H1 (cell line): ENCODE measurements around the gene SEC24A. TPM values are rescaled to one million over a fixed set of nuclear protein-coding genes. Genes with fewer than 3 reads are reported as not detected.

Experiments
- CTCF ChIA-PET: fragments of 300-600 bp; sonication (Branson Sonifier 250); formaldehyde crosslinking; loops from one replicate; lab custom pipeline; 2021; ENCODE audit not compliant: partially characterized antibody; lab: Charles Lee
- POLR2A ChIA-PET: fragments of 300-600 bp; sonication (Branson Sonifier 250); formaldehyde crosslinking; loops from one replicate; lab custom pipeline; 2021; ENCODE audit warnings: inconsistent platforms; ENCODE audit not compliant: partially characterized antibody; lab: Charles Lee
- DNase-seq, 2 experiments: peaks; one replicate each; pipeline versions ENCODE4 v3.0.0 to v3.0.0-alpha.2; 2010 to 2022; ENCODE audit warnings: low spot score in 2 of 2, low read depth in 1 of 2, mixed read lengths in 1 of 2
- FAIRE-seq: peaks from 2 replicates; lab custom pipeline; 2011; peaks lifted over from hg19 to GRCh38; lab: Jason Lieb, UNC
- H2AFZ ChIP-seq: 2 replicates; pipeline ENCODE4 v1.8.1; 2012; ENCODE audit warnings: low read length, inconsistent platforms
- H2AK5ac ChIP-seq: 2 replicates; pipeline ENCODE4 v1.6.1; 2013; ENCODE audit warnings: low read depth, low read length
- H2BK120ac ChIP-seq: replicated peaks from 2 replicates; pipeline ENCODE3; 2013; ENCODE audit warnings: low read depth, low read length, inconsistent platforms
- H2BK12ac ChIP-seq: 2 replicates; pipeline ENCODE4 v1.6.1; 2013; ENCODE audit warnings: low read depth, low read length
- H2BK15ac ChIP-seq: 2 replicates; pipeline ENCODE4 v1.6.1; 2013; ENCODE audit warnings: low read length
- H2BK20ac ChIP-seq: 2 replicates; pipeline ENCODE4 v1.6.1; 2013; ENCODE audit warnings: low read length
- H2BK5ac ChIP-seq: 2 replicates; pipeline ENCODE4 v1.6.1; 2013; ENCODE audit warnings: low read depth, low read length
- H3K14ac ChIP-seq: 2 replicates; pipeline ENCODE4 v1.6.1; 2013; ENCODE audit warnings: inconsistent platforms; ENCODE audit not compliant: insufficient read length
- H3K18ac ChIP-seq: 2 replicates; pipeline ENCODE4 v1.6.1; 2013; ENCODE audit warnings: low read length; ENCODE audit errors: extremely low read depth
- H3K23ac ChIP-seq: 2 replicates; pipeline ENCODE4 v1.6.1; 2013; ENCODE audit warnings: inconsistent platforms; ENCODE audit not compliant: insufficient read length
- H3K23me2 ChIP-seq: 2 replicates; pipeline ENCODE4 v1.6.1; 2013; ENCODE audit warnings: low read depth, low read length
- H3K27ac ChIP-seq: 2 replicates; pipeline ENCODE4 v1.6.1; 2011; ENCODE audit warnings: low read depth, low read length, inconsistent platforms
- H3K27me3 ChIP-seq, 4 experiments: replicated peaks in 1 of 4; 1 replicate in 1 of 4; 2 replicates in 3 of 4; pipeline versions ENCODE4 v1.6.1 to v1.8.1; 2011 to 2013; ENCODE audit warnings: low read length in 3 of 4, mild to moderate bottlenecking in 3 of 4, inconsistent platforms in 2 of 4, mixed read lengths in 2 of 4, moderate library complexity in 1 of 4; ENCODE audit not compliant: control insufficient read depth in 3 of 4, insufficient read depth in 3 of 4; ENCODE audit errors: extremely low read depth in 1 of 4
- H3K36me3 ChIP-seq, 4 experiments: 2 replicates each; pipeline versions ENCODE4 v1.6.1 to v1.8.1; 2011 to 2013; ENCODE audit warnings: mild to moderate bottlenecking in 4 of 4, low read length in 3 of 4, moderate library complexity in 2 of 4, control low read depth in 1 of 4, inconsistent platforms in 1 of 4; ENCODE audit not compliant: insufficient read depth in 4 of 4, control insufficient read depth in 2 of 4
- H3K4ac ChIP-seq: replicated peaks from 2 replicates; pipeline ENCODE3; 2013; ENCODE audit warnings: low read length, low read depth, mixed read lengths, inconsistent platforms; ENCODE audit not compliant: insufficient read length
- H3K4me1 ChIP-seq, 4 experiments: replicated peaks in 1 of 4; 1 replicate in 1 of 4; 2 replicates in 3 of 4; pipeline versions ENCODE4 v1.6.1 to v1.8.1; 2011 to 2013; ENCODE audit warnings: low read length in 3 of 4, inconsistent platforms in 2 of 4, mixed read lengths in 1 of 4; ENCODE audit not compliant: insufficient read depth in 4 of 4, control insufficient read depth in 3 of 4
- H3K4me2 ChIP-seq, 2 experiments: 2 replicates each; pipeline versions ENCODE4 v1.6.1 to v1.8.1; 2011 to 2013; ENCODE audit warnings: low read depth in 2 of 2, low read length in 2 of 2, control low read depth in 1 of 2, inconsistent platforms in 1 of 2, mild to moderate bottlenecking in 1 of 2; ENCODE audit not compliant: insufficient read depth in 1 of 2
- H3K4me3 ChIP-seq, 4 experiments: fragments of 200-600, 300-600 bp in 1 of 4; sonication (generic), shearing (Covaris generic), sonication (Bioruptor Twin) in 1 of 4; 2 replicates each; pipeline versions ENCODE4 v1.5.1 to v1.8.1; 2011 to 2016; ENCODE audit warnings: low read length in 4 of 4, low read depth in 3 of 4, control low read depth in 2 of 4, inconsistent platforms in 2 of 4, mild to moderate bottlenecking in 2 of 4, mixed read lengths in 1 of 4, moderate library complexity in 1 of 4; ENCODE audit not compliant: insufficient read depth in 2 of 4; ENCODE audit errors: extremely low read depth in 1 of 4
- H3K56ac ChIP-seq: replicated peaks from 2 replicates; pipeline ENCODE3; 2013; ENCODE audit warnings: low read depth, mild to moderate bottlenecking, mixed read lengths, low read length, inconsistent platforms; ENCODE audit not compliant: insufficient read length
- H3K79me1 ChIP-seq: 2 replicates; pipeline ENCODE4 v1.6.1; 2013; ENCODE audit warnings: low read depth, low read length, control low read depth
- H3K79me2 ChIP-seq, 2 experiments: 2 replicates each; pipeline versions ENCODE4 v1.6.1 to v1.8.1; 2012 to 2013; ENCODE audit warnings: low read length in 2 of 2, mild to moderate bottlenecking in 2 of 2, inconsistent platforms in 1 of 2; ENCODE audit not compliant: insufficient read depth in 2 of 2, control insufficient read depth in 1 of 2
- H3K9ac ChIP-seq, 4 experiments: replicated peaks in 1 of 4; 1 replicate in 1 of 4; 2 replicates in 3 of 4; pipeline versions ENCODE4 v1.6.1 to v1.8.1; 2011 to 2013; ENCODE audit warnings: low read depth in 3 of 4, low read length in 3 of 4, control low read depth in 2 of 4, mild to moderate bottlenecking in 2 of 4, moderate library complexity in 2 of 4, inconsistent platforms in 1 of 4; ENCODE audit errors: extremely low read depth in 1 of 4
- H3K9me3 ChIP-seq, 2 experiments: 2 replicates each; pipeline versions ENCODE4 v1.6.1 to v1.8.1; 2012 to 2013; ENCODE audit warnings: mild to moderate bottlenecking in 2 of 2, moderate library complexity in 2 of 2, control low read depth in 1 of 2, inconsistent platforms in 1 of 2, low read depth in 1 of 2, low read length in 1 of 2, mixed read lengths in 1 of 2; ENCODE audit not compliant: insufficient read depth in 2 of 2
- H4K20me1 ChIP-seq, 2 experiments: replicated peaks in 1 of 2; 2 replicates each; pipeline versions ENCODE3 to v1.8.1; 2011 to 2013; ENCODE audit warnings: inconsistent platforms in 2 of 2, low read length in 2 of 2, mild to moderate bottlenecking in 1 of 2; ENCODE audit not compliant: insufficient read depth in 2 of 2, control insufficient read depth in 1 of 2
- H4K5ac ChIP-seq: 2 replicates; pipeline ENCODE4 v1.6.1; 2013; ENCODE audit warnings: low read length, low read depth, mixed read lengths, inconsistent platforms; ENCODE audit not compliant: insufficient read length
- H4K8ac ChIP-seq: 2 replicates; pipeline ENCODE4 v1.8.0; 2013; ENCODE audit warnings: mild to moderate bottlenecking, moderate library complexity, low read length, inconsistent platforms; ENCODE audit not compliant: insufficient read depth; ENCODE audit errors: extremely low read depth
- H4K91ac ChIP-seq: replicated peaks from 2 replicates; pipeline ENCODE3; 2013; ENCODE audit warnings: low read length, mixed read lengths, inconsistent platforms; ENCODE audit not compliant: insufficient read length
- EZH2 ChIP-seq: fragments of 200-600 bp; sonication (generic); IDR thresholded peaks from 2 replicates; pipeline ENCODE4 v1.7.1; 2012; ENCODE audit warnings: low read depth, mild to moderate bottlenecking, moderate library complexity, low read length, inconsistent platforms; ENCODE audit not compliant: severe bottlenecking
- KDM4A ChIP-seq: IDR thresholded peaks from one replicate; pipeline ENCODE4 v1.7.1; 2012; ENCODE audit warnings: low read depth, mild to moderate bottlenecking, moderate library complexity, low read length, inconsistent platforms; ENCODE audit not compliant: severe bottlenecking
- RBBP5 ChIP-seq: IDR thresholded peaks from 2 replicates; pipeline ENCODE4 v1.7.1; 2012; ENCODE audit warnings: low read depth, mild to moderate bottlenecking, inconsistent platforms, low read length, moderate library complexity, borderline replicate concordance
- RNF2 ChIP-seq: fragments of 200-900, 300-1000 bp; sonication (generic); IDR thresholded peaks from 2 replicates; pipeline ENCODE4 v1.7.1; 2016; ENCODE audit warnings: borderline replicate concordance, low read depth, mild to moderate bottlenecking, antibody characterized with exemption, low read length; ENCODE audit not compliant: poor library complexity, severe bottlenecking; ENCODE audit errors: missing control alignments
- SP2 ChIP-seq: IDR thresholded peaks from 2 replicates; pipeline ENCODE4 v1.6.1; 2012; ENCODE audit warnings: mild to moderate bottlenecking, low read length, inconsistent platforms
- TAF1 ChIP-seq: IDR thresholded peaks from 2 replicates; pipeline ENCODE4 v1.6.1; 2011; ENCODE audit warnings: mild to moderate bottlenecking, low read depth, low read length
- TAF7 ChIP-seq: optimal IDR thresholded peaks from 2 replicates; pipeline ENCODE3; 2011; ENCODE audit warnings: low read depth, mild to moderate bottlenecking, inconsistent platforms, low read length, moderate library complexity, borderline replicate concordance
- WGBS, 2 experiments: shearing (Covaris generic) in 1 of 2; methylation state at CpG; one replicate each; pipeline versions ENCODE4 v1.1.6 to v1.1.7; 2013 to 2015; ENCODE audit warnings: low lambda C conversion rate in 2 of 2, mixed read lengths in 2 of 2, inconsistent platforms in 1 of 2, low coverage in 1 of 2, missing lambda C conversion rate in 1 of 2; ENCODE audit not compliant: insufficient replicate concordance in 2 of 2, insufficient coverage in 1 of 2, insufficient read length in 1 of 2; ENCODE audit errors: extremely low coverage in 1 of 2, missing lambda C conversion rate in 1 of 2; 5-methylcytosine and 5-hydroxymethylcytosine counted together
- polyA plus RNA-seq, 7 experiments: library from polyadenylated mRNA; depleted of rRNA in 3 of 7; stranded (reverse) in 5 of 7; unstranded in 2 of 7; fragments of >200 nt in 5 of 7; fragments of 200-250 nt in 2 of 7; gene quantifications; 1 replicate in 5 of 7; 2 replicates in 1 of 7; 4 replicates in 1 of 7; pipeline versions ENCODE4 v1.2.1 to v1.2.3, GENCODE V29; 2011 to 2013; ENCODE audit warnings: missing spikeins in 2 of 7, mixed read lengths in 2 of 7
- total RNA-seq: library from RNA; stranded (reverse); fragmentation: NEBNext Ultra II Directional; extraction: Animal tissue kit (Norgen Biotek cat#: 25700); gene quantifications from 2 replicates; pipeline ENCODE4 v1.2.1, GENCODE V29; 2021
- TF ChIP-seq, protein P1 (sequence below), 3 experiments: IDR thresholded peaks; 1 replicate in 2 of 3; 2 replicates in 1 of 3; pipeline versions ENCODE4 v1.5.1 to v1.6.1; 2011; ENCODE audit warnings: low read length in 3 of 3, mild to moderate bottlenecking in 3 of 3, inconsistent platforms in 2 of 3, low read depth in 1 of 3, moderate library complexity in 1 of 3; ENCODE audit not compliant: insufficient read depth in 1 of 3; ENCODE audit errors: control extremely low read depth in 1 of 3
- TF ChIP-seq, protein P2 (sequence below): IDR thresholded peaks from 2 replicates; pipeline ENCODE4 v1.6.1; 2011; ENCODE audit warnings: low read length, improper control_type of control experiment

Gene SEC24A
- total and polyA plus RNA-seq, 2 of the 8 experiments (the other 6 are each of a cell fraction or from before 2014, with no cell fraction given): 18.8 to 33.7 TPM

DNA sequence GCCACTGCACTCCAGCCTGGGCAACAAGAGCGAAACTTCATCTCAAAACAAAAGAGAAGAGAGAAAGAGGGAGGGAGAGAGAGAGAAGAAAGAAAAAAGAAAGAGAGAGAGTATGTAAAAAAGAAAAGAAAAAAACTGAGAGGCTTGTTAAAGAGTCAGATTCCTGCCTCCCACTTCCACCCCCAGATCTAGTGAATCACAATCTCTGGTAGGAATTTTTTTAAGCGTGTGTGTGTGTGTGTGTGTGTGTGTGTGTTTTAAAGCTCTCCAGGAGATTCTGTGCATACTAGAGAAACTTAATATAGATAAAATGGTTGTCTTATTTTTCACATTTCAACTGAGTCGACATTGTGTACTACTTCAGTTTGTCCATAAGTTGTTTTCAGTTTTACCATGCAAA lies 48.0 kb upstream of the SEC24A start:
- no peak overlapping the region for H2BK5ac ChIP-seq
- no peaks in the 10 kb centered on the region for H3K79me1 ChIP-seq
- ChIA-PET CTCF (interaction anchor here (0.6 to 6.2 kb wide), 3 partner anchors 13 to 73 kb away, joined by 3 to 48 read pairs (median 5); no protein-coding TSS in a partner anchor), POLR2A (no interaction called here)
- no peak overlapping the region for H2BK20ac ChIP-seq
- no peak overlapping the region for H2BK15ac ChIP-seq
- H3K27me3 ChIP-seq: no peaks in the 10 kb centered on the region
- no peak overlapping the region for H4K8ac ChIP-seq
- H3K18ac ChIP-seq: no peak overlapping the region
- no peak overlapping the region for H4K91ac ChIP-seq
- no peak overlapping the region for H3K4ac ChIP-seq
- H2BK120ac ChIP-seq: no peak overlapping the region
- no peaks in the 10 kb centered on the region for H3K9me3 ChIP-seq
- no peaks in the 10 kb centered on the region for H3K79me2 ChIP-seq
- H3K36me3 ChIP-seq: peaks cover 0 to 4% (median under 1%) of the 10 kb centered on the region in 4 experiments; a peak in 2 of 8 replicates
- no peak overlapping the region for H3K4me2 ChIP-seq
- H4K5ac ChIP-seq: no peak overlapping the region
- H2BK12ac ChIP-seq: no peak overlapping the region
- DNase-seq (no peak), FAIRE-seq (no peak)
- no peak overlapping the region for H3K23ac ChIP-seq
- no peak overlapping the region for H3K4me3 ChIP-seq
- WGBS, 2 experiments: 76% methylated on average over 3 of the region's 3 CpGs; no CpG with 5 or more reads in 1 of the 2 experiments
- H3K9ac ChIP-seq: no peak overlapping the region
- no peak overlapping the region for H3K27ac ChIP-seq
- no peak overlapping the region for H2AFZ ChIP-seq
- no peaks in the 10 kb centered on the region for H3K4me1 ChIP-seq
- no peaks in the 10 kb centered on the region for H4K20me1 ChIP-seq
- no peak overlapping the region for H2AK5ac ChIP-seq
- H3K23me2 ChIP-seq: no peaks in the 10 kb centered on the region
- no peak overlapping the region for H3K14ac ChIP-seq
- no peak overlapping the region for H3K56ac ChIP-seq
- TF ChIP-seq RBBP5 (no peak), EZH2 (no peak), SP2 (no peak), KDM4A (no peak), RNF2 (no peak), TAF7 (no peak), TAF1 (no peak)
- TF ChIP-seq, protein P1, sequence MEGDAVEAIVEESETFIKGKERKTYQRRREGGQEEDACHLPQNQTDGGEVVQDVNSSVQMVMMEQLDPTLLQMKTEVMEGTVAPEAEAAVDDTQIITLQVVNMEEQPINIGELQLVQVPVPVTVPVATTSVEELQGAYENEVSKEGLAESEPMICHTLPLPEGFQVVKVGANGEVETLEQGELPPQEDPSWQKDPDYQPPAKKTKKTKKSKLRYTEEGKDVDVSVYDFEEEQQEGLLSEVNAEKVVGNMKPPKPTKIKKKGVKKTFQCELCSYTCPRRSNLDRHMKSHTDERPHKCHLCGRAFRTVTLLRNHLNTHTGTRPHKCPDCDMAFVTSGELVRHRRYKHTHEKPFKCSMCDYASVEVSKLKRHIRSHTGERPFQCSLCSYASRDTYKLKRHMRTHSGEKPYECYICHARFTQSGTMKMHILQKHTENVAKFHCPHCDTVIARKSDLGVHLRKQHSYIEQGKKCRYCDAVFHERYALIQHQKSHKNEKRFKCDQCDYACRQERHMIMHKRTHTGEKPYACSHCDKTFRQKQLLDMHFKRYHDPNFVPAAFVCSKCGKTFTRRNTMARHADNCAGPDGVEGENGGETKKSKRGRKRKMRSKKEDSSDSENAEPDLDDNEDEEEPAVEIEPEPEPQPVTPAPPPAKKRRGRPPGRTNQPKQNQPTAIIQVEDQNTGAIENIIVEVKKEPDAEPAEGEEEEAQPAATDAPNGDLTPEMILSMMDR (IDR thresholded peaks at IDR 0.05; ENCODE audit: control extremely low read depth in 1 of 3, insufficient read depth in 1 of 3, low read depth in 1 of 3, low read length in 3 of 3): no peak
- TF ChIP-seq, protein P2, sequence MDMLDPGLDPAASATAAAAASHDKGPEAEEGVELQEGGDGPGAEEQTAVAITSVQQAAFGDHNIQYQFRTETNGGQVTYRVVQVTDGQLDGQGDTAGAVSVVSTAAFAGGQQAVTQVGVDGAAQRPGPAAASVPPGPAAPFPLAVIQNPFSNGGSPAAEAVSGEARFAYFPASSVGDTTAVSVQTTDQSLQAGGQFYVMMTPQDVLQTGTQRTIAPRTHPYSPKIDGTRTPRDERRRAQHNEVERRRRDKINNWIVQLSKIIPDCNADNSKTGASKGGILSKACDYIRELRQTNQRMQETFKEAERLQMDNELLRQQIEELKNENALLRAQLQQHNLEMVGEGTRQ: no peak
